ENCODE data around the gene SPTBN4.

SPTBN4 gene

GRCh38 chr19:40444000-40444824 is 22.6 kb upstream of the SPTBN4 start, which contains the start of gene SERTAD3:
TSS of gene SERTAD3 (minus strand) at chr19:40444335. CDS start at chr19:40442080, 2,255 bp downstream.
- no peaks in the 10 kb centered on the region for H4K20me1 ChIP-seq (ENCODE audit: insufficient read depth)
- H2AFZ ChIP-seq (ENCODE audit: low read depth) = peak within 1 kb of the TSS; percentile 84
- peak within 1 kb of the TSS; percentile 88 for H3K4me2 ChIP-seq
- peak within 1 kb of the TSS; percentile 52 for H3K27ac ChIP-seq
- peak within 1 kb of the TSS; percentile 60; the same call in 1 of the 2 replicates for H3K9ac ChIP-seq
- peaks cover 21% of the 10 kb centered on the region for H3K4me1 ChIP-seq (ENCODE audit: low read depth, poor library complexity, severe bottlenecking)
- no peaks in the 10 kb centered on the region for H3K27me3 ChIP-seq (ENCODE audit: insufficient read depth, low read depth)
- H3K79me2 ChIP-seq (ENCODE audit: insufficient read depth, low read depth) = peaks cover 9% of the 10 kb centered on the region
- no peak for TF ChIP-seq CTCF (conservative IDR thresholded peaks at IDR 0.05; ENCODE audit: low read depth, low read length)
- H3K36me3 ChIP-seq (ENCODE audit: insufficient read depth) = no peaks in the 10 kb centered on the region; the same call in 1 of the 2 replicates
- H3K4me3 ChIP-seq (IDR thresholded peaks at IDR 0.05; ENCODE audit: insufficient read depth, low read depth, low read length) = no peak within 1 kb of the TSS

- Histone ChIP-seq H3K4me2 (peak overlapping the region; percentile 88), H3K79me2 (ENCODE audit: insufficient read depth, low read depth) (peaks cover 9% of the 10 kb centered on the region), H3K4me1 (ENCODE audit: low read depth, poor library complexity, severe bottlenecking) (peaks cover 14% of the 10 kb centered on the region), H4K20me1 (ENCODE audit: insufficient read depth) (no peaks in the 10 kb centered on the region), H3K36me3 (ENCODE audit: insufficient read depth) (no peaks in the 10 kb centered on the region; the same call in 1 of the 2 replicates), H3K9ac (peak overlapping the region; percentile 43; the same call in 1 of the 2 replicates), H2AFZ (ENCODE audit: low read depth) (peak overlapping the region; percentile 84), H3K27me3 (ENCODE audit: insufficient read depth, low read depth) (no peaks in the 10 kb centered on the region), H3K27ac (peak overlapping the region; percentile 20; the same call in 1 of the 2 replicates), H3K4me3 (IDR thresholded peaks at IDR 0.05; ENCODE audit: insufficient read depth, low read depth, low read length) (no peak overlapping the region)
- no peak for TF ChIP-seq CTCF (conservative IDR thresholded peaks at IDR 0.05; ENCODE audit: low read depth, low read length)
Measured at GRCh38 chr19:40444825-40445312, 21.9 kb upstream of the SPTBN4 start.

GRCh38 chr19:40445780-40446262 is 21.0 kb upstream of the SPTBN4 start:
- no peaks in the 10 kb centered on the region for H3K27me3 ChIP-seq (ENCODE audit: insufficient read depth, low read depth)
- H3K4me2 ChIP-seq = no peak overlapping the region

DNA sequence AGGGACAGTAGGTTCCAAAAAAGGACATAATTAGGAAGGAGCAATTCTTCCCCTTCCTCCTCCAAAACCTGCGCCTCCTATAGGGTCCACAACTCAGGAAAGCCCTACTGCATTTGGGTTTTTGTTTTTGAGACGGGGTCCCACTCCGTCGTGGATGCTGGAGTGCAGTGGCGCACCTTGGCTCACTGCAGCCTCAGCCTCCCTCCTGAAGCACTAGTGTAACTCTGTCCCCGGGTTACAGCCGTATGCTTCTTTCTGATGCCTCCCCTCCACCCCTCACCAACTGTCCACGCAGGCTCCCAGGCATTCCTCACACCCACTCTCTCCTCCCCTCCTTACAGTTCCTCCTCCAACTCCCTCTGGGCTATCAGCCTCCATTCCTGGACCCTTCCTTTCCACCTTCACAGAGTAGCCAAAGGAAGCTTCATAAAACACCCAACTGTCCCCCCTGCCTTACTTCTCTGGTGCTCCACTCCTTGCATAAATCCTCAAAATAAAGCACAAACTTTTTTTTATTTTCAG is 20.5 kb upstream of the SPTBN4 start:
- Histone ChIP-seq H3K79me2 (ENCODE audit: insufficient read depth, low read depth) (peaks cover 9% of the 10 kb centered on the region), H3K4me1 (ENCODE audit: low read depth, poor library complexity, severe bottlenecking) (peaks cover 12% of the 10 kb centered on the region), H3K36me3 (ENCODE audit: insufficient read depth) (no peaks in the 10 kb centered on the region), H3K27ac (no peak overlapping the region), H4K20me1 (ENCODE audit: insufficient read depth) (no peaks in the 10 kb centered on the region), H3K9ac (no peak overlapping the region), H3K4me2 (no peak overlapping the region), H2AFZ (ENCODE audit: low read depth) (no peak overlapping the region), H3K27me3 (ENCODE audit: insufficient read depth, low read depth) (no peaks in the 10 kb centered on the region), H3K4me3 (IDR thresholded peaks at IDR 0.05; ENCODE audit: insufficient read depth, low read depth, low read length) (no peak overlapping the region)
- no peak for TF ChIP-seq CTCF (conservative IDR thresholded peaks at IDR 0.05; ENCODE audit: low read depth, low read length)

More at GRCh38 chr19:40445780-40446262, 21.0 kb upstream of the SPTBN4 start:
- Histone ChIP-seq H3K27ac (no peak overlapping the region), H3K79me2 (ENCODE audit: insufficient read depth, low read depth) (peaks cover 9% of the 10 kb centered on the region), H3K4me1 (ENCODE audit: low read depth, poor library complexity, severe bottlenecking) (peaks cover 12% of the 10 kb centered on the region), H2AFZ (ENCODE audit: low read depth) (no peak overlapping the region), H3K9ac (no peak overlapping the region), H4K20me1 (ENCODE audit: insufficient read depth) (no peaks in the 10 kb centered on the region), H3K4me3 (IDR thresholded peaks at IDR 0.05; ENCODE audit: insufficient read depth, low read depth, low read length) (no peak overlapping the region), H3K36me3 (ENCODE audit: insufficient read depth) (no peaks in the 10 kb centered on the region; the same call in 1 of the 2 replicates)
- no peak for TF ChIP-seq CTCF (conservative IDR thresholded peaks at IDR 0.05; ENCODE audit: low read depth, low read length)
